ENCODE measurements around the gene HK3. TPM values are rescaled to one million over a fixed set of nuclear protein-coding genes. Genes with fewer than 3 reads are reported as not detected.

Gene HK3
- total RNA-seq, 2 donors from 2014 or later, result 1.8 to 3.6 TPM

DNA sequence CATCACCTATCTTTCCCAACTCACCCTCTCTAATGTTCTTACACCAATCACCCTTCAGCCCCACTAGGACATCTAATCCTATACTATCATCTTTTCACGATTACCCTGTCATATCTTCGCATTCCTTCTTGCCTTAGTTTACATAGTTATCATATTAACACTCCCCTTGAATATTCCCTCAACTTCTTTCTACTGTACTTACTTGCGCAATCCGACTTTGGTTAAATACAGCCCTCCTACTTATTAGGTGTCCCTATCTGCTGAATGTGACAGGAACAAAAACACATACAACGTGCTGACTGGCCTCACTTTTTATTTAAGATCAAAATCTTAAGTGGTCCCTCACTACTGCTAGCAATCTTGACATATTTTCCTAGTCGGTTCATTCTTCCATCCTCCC lies 19.5 kb upstream of the HK3 start:
- 86 to 92% methylated on average over 6 of the region's 6 CpGs for WGBS, 2 donors

DNA sequence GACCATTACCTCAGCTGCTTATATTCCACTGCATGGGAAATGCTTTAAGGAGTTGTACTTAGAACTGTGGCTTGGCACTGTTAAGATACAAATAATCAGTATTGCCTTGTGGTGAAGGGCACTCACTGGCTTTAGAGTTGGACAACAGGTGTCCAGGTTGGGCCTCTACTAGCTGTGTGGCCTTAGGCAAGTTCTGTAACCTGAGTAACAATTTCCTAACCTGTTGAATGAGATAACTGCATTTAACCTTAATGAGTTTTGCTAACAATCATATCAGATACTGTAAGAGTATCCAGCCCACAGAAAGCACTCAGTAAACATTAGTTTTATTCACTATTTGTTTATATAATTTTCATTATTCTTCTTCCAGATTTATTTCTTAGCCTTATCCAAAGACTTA lies 17.2 kb upstream of the HK3 start:
- intact Hi-C loops (cut with DNase I), result no loop called here
- DNase-seq (no peak), ATAC-seq (no peak)
- no peaks in the 10 kb centered on the region for H3K27me3 ChIP-seq
- H3K4me3 ChIP-seq, result no peak overlapping the region
- no peak overlapping the region for H3K27ac ChIP-seq
- no peaks in the 10 kb centered on the region for H3K9me3 ChIP-seq
- no peak for TF ChIP-seq POLR2A (IDR thresholded peaks at IDR 0.05)
- TF ChIP-seq, protein P1, sequence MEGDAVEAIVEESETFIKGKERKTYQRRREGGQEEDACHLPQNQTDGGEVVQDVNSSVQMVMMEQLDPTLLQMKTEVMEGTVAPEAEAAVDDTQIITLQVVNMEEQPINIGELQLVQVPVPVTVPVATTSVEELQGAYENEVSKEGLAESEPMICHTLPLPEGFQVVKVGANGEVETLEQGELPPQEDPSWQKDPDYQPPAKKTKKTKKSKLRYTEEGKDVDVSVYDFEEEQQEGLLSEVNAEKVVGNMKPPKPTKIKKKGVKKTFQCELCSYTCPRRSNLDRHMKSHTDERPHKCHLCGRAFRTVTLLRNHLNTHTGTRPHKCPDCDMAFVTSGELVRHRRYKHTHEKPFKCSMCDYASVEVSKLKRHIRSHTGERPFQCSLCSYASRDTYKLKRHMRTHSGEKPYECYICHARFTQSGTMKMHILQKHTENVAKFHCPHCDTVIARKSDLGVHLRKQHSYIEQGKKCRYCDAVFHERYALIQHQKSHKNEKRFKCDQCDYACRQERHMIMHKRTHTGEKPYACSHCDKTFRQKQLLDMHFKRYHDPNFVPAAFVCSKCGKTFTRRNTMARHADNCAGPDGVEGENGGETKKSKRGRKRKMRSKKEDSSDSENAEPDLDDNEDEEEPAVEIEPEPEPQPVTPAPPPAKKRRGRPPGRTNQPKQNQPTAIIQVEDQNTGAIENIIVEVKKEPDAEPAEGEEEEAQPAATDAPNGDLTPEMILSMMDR (IDR thresholded peaks at IDR 0.05), result no peak
- H3K36me3 ChIP-seq (replicated peaks in 1 of 2; ENCODE audit: insufficient read depth in 1 of 2, low read depth in 2 of 2), result peaks cover 0 to 1% of the 10 kb centered on the region in 2 donors
- H3K4me1 ChIP-seq, result no peaks in the 10 kb centered on the region

More for the DNA sequence above, 19.5 kb upstream of the HK3 start:
- TF ChIP-seq POLR2A (IDR thresholded peaks at IDR 0.05), result no peak
- TF ChIP-seq, protein P1 (IDR thresholded peaks at IDR 0.05), result no peak
- Histone ChIP-seq H3K27me3 (no peaks in the 10 kb centered on the region), H3K9me3 (no peaks in the 10 kb centered on the region), H3K27ac (no peak overlapping the region), H3K4me1 (no peaks in the 10 kb centered on the region), H3K4me3 (no peak overlapping the region), H3K36me3 (replicated peaks in 1 of 2; ENCODE audit: insufficient read depth in 1 of 2, low read depth in 2 of 2) (no peaks in the 10 kb centered on the region)
- ATAC-seq (no peak), DNase-seq (no peak)
- intact Hi-C loops (cut with DNase I), result no loop called here

DNA sequence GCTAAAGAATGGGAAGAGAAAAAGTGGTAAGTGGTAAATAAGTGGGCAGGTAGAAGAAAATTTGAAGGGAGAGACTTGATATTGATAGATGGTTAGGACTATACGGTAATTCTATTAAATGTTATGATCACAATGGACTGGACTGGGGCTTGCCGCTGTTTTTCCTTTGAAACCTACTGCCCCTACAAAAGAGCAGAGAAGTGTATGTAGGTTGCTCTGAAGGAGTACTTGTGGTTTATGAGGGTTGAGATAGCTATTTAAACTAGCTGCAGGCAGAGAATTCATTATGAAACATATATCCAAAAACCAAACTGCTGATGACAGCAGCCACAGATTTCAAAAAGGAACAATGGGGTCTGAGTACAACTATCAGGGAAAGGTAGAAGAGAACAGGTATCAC lies 16.8 kb upstream of the HK3 start:
- H3K4me3 ChIP-seq, result no peak overlapping the region
- H3K27me3 ChIP-seq, result no peaks in the 10 kb centered on the region
- no peaks in the 10 kb centered on the region for H3K9me3 ChIP-seq
- no peak overlapping the region for H3K27ac ChIP-seq
- ATAC-seq (no peak), DNase-seq (no peak)
- WGBS, 2 donors, result 65 to 73% methylated on average over 2 of the region's 2 CpGs
- TF ChIP-seq POLR2A (IDR thresholded peaks at IDR 0.05), result no peak
- TF ChIP-seq, protein P1 (IDR thresholded peaks at IDR 0.05), result no peak
- no peaks in the 10 kb centered on the region for H3K4me1 ChIP-seq
- intact Hi-C loops (cut with DNase I), result no loop called here
- H3K36me3 ChIP-seq (replicated peaks in 1 of 2; ENCODE audit: insufficient read depth in 1 of 2, low read depth in 2 of 2), result peaks cover 0 to 2% of the 10 kb centered on the region in 2 donors

DNA sequence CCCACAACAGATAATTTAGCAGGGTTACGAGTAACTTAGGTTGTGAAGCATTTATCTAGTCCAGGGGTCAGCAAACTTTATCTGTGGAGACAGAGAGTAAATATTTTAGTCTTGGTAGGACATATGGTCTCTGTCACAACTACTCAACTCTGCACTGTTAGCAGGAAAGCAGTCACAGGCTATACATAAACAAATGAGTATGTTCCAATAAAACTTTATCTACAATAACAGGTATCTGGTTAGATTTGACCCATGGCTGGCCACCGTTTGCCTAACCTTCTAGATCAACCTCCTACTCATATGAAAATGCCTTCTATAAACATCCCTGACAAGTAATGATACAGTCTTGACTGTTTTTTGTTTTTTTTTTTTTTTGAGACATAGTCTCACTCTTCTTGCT lies 13.0 kb upstream of the HK3 start:
- Histone ChIP-seq H3K4me1 (no peaks in the 10 kb centered on the region), H3K36me3 (replicated peaks in 1 of 2; ENCODE audit: insufficient read depth in 1 of 2, low read depth in 2 of 2) (peaks cover 0 to 6% of the 10 kb centered on the region in 2 donors), H3K27ac (no peak overlapping the region), H3K9me3 (no peaks in the 10 kb centered on the region), H3K4me3 (no peak overlapping the region), H3K27me3 (no peaks in the 10 kb centered on the region)
- TF ChIP-seq POLR2A (IDR thresholded peaks at IDR 0.05), result no peak
- TF ChIP-seq, protein P1 (IDR thresholded peaks at IDR 0.05), result no peak
- 68 to 81% methylated on average over 2 of the region's 2 CpGs for WGBS, 2 donors
- intact Hi-C loops (cut with DNase I), result no loop called here
- DNase-seq (no peak), ATAC-seq (no peak)

DNA sequence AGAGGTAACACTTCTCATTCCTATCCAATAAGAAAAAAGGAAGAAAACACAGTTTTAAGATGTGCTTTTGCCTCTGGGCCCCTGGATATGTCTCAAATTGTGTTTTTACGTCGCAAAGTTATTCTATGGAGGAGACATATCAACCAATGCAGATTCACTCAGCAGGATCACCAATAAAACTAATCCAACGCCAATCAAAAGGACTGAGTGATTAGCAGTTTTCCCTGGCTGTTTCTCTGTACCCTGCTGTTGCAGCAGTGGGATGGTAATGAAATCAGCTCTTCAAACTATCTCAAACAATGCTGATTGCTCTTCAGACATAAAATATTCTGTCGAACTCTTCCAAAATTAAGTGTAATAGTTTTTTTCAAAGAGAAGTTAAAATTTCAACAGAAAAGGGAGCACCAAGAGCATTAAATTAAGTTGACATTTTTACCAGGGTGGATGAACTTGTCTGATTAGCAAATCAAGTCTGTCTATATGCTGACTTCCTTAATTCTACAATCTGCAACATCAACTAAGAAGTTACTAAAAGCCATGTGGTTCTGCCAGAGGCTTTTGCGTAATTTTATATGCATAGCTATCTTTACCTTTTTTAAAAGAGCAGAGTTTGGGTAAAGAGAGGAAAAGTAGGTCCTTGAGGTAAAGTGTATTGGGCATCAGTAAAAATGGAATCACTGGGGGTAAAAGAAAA lies 9.7 kb upstream of the HK3 start:
- Histone ChIP-seq H3K9me3 (no peaks in the 10 kb centered on the region), H3K27ac (no peak overlapping the region), H3K4me3 (no peak overlapping the region), H3K4me1 (no peaks in the 10 kb centered on the region), H3K36me3 (replicated peaks in 1 of 2; ENCODE audit: insufficient read depth in 1 of 2, low read depth in 2 of 2) (peaks cover 4 to 27% of the 10 kb centered on the region in 2 donors), H3K27me3 (no peaks in the 10 kb centered on the region)
- 90 to 97% methylated on average over 5 of the region's 5 CpGs for WGBS, 2 donors
- no peak for DNase-seq
- intact Hi-C loops (cut with DNase I), result no loop called here
- no peak for ATAC-seq
- TF ChIP-seq, protein P1 (IDR thresholded peaks at IDR 0.05), result no peak
- TF ChIP-seq POLR2A (IDR thresholded peaks at IDR 0.05), result no peak

Measured in body of pancreas (tissue), 4 donors.